AG04449 (cell line): ENCODE measurements around the gene GDAP2.

Experiments used
- CTCF ChIA-PET: fragments of 350-600 bp; formaldehyde crosslinking; extraction: SDS; loops from one replicate; lab custom pipeline; 2021; ENCODE audit warnings: antibody characterized with exemption; lab: Yijun Ruan, JAX
- POLR2A ChIA-PET: fragments of 400-600, 350-600 bp; formaldehyde crosslinking; extraction: SDS; loops from one replicate; lab custom pipeline; 2020; ENCODE audit warnings: antibody characterized with exemption, inconsistent platforms; lab: Yijun Ruan, JAX
- DNase-seq: peaks from one replicate; pipeline ENCODE4 v3.0.0-alpha.2; 2010; ENCODE audit warnings: low read depth, low spot score
- H3K4me3 ChIP-seq: 2 replicates; pipeline ENCODE4 v1.5.1; 2011; ENCODE audit warnings: low read depth, mild to moderate bottlenecking, control low read depth, low read length
- CTCF ChIP-seq: IDR thresholded peaks from one replicate; pipeline ENCODE4 v1.5.1; 2011; ENCODE audit warnings: mild to moderate bottlenecking, moderate library complexity, low read length, control low read depth, inconsistent platforms; ENCODE audit not compliant: insufficient read depth; ENCODE audit errors: missing control alignments

GDAP2 gene

GRCh38 chr1:117911051-117911450 lies 18.4 kb downstream of the GDAP2 start:
- CTCF ChIA-PET: interaction anchor here (1.5 to 6.8 kb wide), 3 partner anchors 14 to 376 kb away, joined by 3 to 66 read pairs (median 7); no protein-coding TSS in a partner anchor

GRCh38 chr1:117905019-117905418 lies 24.4 kb downstream of the GDAP2 start:
- no peak for TF ChIP-seq CTCF
- H3K4me3 ChIP-seq: no peak overlapping the region
- ChIA-PET CTCF (interaction anchor here (1.1 to 6.8 kb wide), 4 partner anchors 10 to 370 kb away, joined by 3 to 66 read pairs (median 8); partner anchors contain the start of gene GDAP2), POLR2A (no interaction called here)
- no peak for DNase-seq

More at GRCh38 chr1:117911051-117911450, 18.4 kb downstream of the GDAP2 start:
- no peak for TF ChIP-seq CTCF
- no peak overlapping the region for H3K4me3 ChIP-seq
- POLR2A ChIA-PET: no interaction called here
- DNase-seq: no peak

GRCh38 chr1:117904485-117904884 lies 24.9 kb downstream of the GDAP2 start:
- ChIA-PET POLR2A (no interaction called here), CTCF (interaction anchor here (6.8 kb wide), 1 partner anchor 9 kb away, joined by 66 read pairs; no protein-coding TSS in a partner anchor)
- TF ChIP-seq CTCF: no peak
- no peak for DNase-seq
- no peak overlapping the region for H3K4me3 ChIP-seq

GRCh38 chr1:117902944-117903343 lies 26.5 kb downstream of the GDAP2 start:
- POLR2A ChIA-PET: no interaction called here
- CTCF ChIA-PET: no interaction called here

GRCh38 chr1:117899801-117900200 lies 29.6 kb downstream of the GDAP2 start:
- no peak overlapping the region for H3K4me3 ChIP-seq
- DNase-seq: no peak
- POLR2A ChIA-PET: no interaction called here
- CTCF ChIA-PET: interaction anchor here (0.7 to 7.9 kb wide), 5 partner anchors 11 to 387 kb away, joined by 3 to 161 read pairs (median 20); no protein-coding TSS in a partner anchor
- TF ChIP-seq CTCF: no peak

More at GRCh38 chr1:117902944-117903343, 26.5 kb downstream of the GDAP2 start:
- no peak for DNase-seq
- no peak overlapping the region for H3K4me3 ChIP-seq
- TF ChIP-seq CTCF: no peak

- ChIA-PET POLR2A (no interaction called here), CTCF (interaction anchor here (1.2 to 7.9 kb wide), 11 partner anchors 10 to 387 kb away, joined by 3 to 161 read pairs (median 41); no protein-coding TSS in a partner anchor)
- no peak for DNase-seq
- H3K4me3 ChIP-seq: no peak overlapping the region
- no peak for TF ChIP-seq CTCF
These were observed 31.9 kb downstream of the GDAP2 start for GRCh38 chr1:117897551-117897950.
